OCI-LY7 (cell line): ENCODE results near the gene GALNT9.

Experiments used
- EZH2phosphoT487 ChIP-seq: fragments of 200-600 bp; sonication (generic); IDR thresholded peaks from 2 replicates; pipeline ENCODE4 v1.6.1; 2018; ENCODE audit warnings: low read depth, borderline replicate concordance, mild to moderate bottlenecking, mixed run types, antibody characterized with exemption, low read length, moderate library complexity, mixed read lengths
- TF ChIP-seq, protein P1 (sequence below): fragments of 200-600 bp; sonication (generic); conservative IDR thresholded peaks from 2 replicates; pipeline ENCODE4 v1.5.1; 2014; ENCODE audit warnings: mild to moderate bottlenecking, antibody characterized with exemption, low read length, moderate library complexity, mixed read lengths

DNA sequence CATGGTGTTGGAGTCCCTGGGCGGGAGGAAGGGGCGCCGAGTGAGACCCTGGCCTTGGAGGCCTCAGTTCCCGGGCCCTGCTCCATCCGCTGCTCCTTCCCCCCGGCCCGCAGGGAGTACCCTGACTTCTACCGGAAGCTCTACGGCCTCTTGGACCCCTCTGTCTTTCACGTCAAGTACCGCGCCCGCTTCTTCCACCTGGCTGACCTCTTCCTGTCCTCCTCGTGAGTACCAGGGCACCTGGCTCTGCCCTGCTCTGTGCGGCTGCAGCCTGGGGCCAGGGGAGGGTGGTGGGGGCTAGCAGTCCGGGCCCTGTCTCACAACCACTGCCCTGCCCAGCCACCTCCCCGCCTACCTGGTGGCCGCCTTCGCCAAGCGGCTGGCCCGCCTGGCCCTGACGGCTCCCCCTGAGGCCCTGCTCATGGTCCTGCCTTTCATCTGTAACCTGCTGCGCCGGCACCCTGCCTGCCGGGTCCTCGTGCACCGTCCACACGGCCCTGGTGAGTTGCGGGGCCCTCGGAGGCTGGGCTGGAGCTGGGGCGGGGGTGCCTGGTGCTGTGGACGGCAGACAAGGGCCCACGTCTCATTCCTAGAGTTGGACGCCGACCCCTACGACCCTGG, 178.1 kb downstream of the GALNT9 start:
- TF ChIP-seq, protein P1, sequence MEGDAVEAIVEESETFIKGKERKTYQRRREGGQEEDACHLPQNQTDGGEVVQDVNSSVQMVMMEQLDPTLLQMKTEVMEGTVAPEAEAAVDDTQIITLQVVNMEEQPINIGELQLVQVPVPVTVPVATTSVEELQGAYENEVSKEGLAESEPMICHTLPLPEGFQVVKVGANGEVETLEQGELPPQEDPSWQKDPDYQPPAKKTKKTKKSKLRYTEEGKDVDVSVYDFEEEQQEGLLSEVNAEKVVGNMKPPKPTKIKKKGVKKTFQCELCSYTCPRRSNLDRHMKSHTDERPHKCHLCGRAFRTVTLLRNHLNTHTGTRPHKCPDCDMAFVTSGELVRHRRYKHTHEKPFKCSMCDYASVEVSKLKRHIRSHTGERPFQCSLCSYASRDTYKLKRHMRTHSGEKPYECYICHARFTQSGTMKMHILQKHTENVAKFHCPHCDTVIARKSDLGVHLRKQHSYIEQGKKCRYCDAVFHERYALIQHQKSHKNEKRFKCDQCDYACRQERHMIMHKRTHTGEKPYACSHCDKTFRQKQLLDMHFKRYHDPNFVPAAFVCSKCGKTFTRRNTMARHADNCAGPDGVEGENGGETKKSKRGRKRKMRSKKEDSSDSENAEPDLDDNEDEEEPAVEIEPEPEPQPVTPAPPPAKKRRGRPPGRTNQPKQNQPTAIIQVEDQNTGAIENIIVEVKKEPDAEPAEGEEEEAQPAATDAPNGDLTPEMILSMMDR: no peak
- no peak for TF ChIP-seq EZH2phosphoT487
